NT2/D1 (cell line): ENCODE results near the gene RBMS3.

Experiments used
- DNase-seq: peaks from one replicate; pipeline ENCODE4 v3.0.0-alpha.2; 2011; ENCODE audit warnings: low read depth, low spot score
- H3K27me3 ChIP-seq: 2 replicates; pipeline ENCODE4 v1.6.0; 2011; ENCODE audit warnings: mild to moderate bottlenecking; ENCODE audit not compliant: insufficient read length, insufficient read depth
- H3K36me3 ChIP-seq: 2 replicates; pipeline ENCODE4 v1.6.1; 2011; ENCODE audit warnings: mild to moderate bottlenecking, low read length, mixed read lengths; ENCODE audit not compliant: insufficient read depth, insufficient read length
- H3K4me1 ChIP-seq: 2 replicates; pipeline ENCODE4 v1.5.1; 2011; ENCODE audit not compliant: insufficient read depth, insufficient read length
- H3K4me3 ChIP-seq: 2 replicates; pipeline ENCODE4 v1.5.1; 2011; ENCODE audit warnings: low read depth; ENCODE audit not compliant: insufficient read length
- H3K9ac ChIP-seq: 2 replicates; pipeline ENCODE4 v1.6.0; 2011; ENCODE audit warnings: low read depth; ENCODE audit not compliant: insufficient read length
- H3K9me3 ChIP-seq: 2 replicates; pipeline ENCODE4 v1.5.1; 2011; ENCODE audit warnings: mild to moderate bottlenecking, low read length; ENCODE audit not compliant: insufficient read depth
- SUZ12 ChIP-seq: IDR thresholded peaks from 2 replicates; pipeline ENCODE4 v1.6.1; 2011; ENCODE audit not compliant: insufficient read length, insufficient read depth; ENCODE audit errors: extremely low read depth
- YY1 ChIP-seq: IDR thresholded peaks from 2 replicates; pipeline ENCODE4 v1.6.1; 2011; ENCODE audit not compliant: insufficient read length, insufficient read depth
- ZNF274 ChIP-seq: IDR thresholded peaks from 2 replicates; pipeline ENCODE4 v1.6.1; 2011; ENCODE audit warnings: mild to moderate bottlenecking, low read depth, low read length

RBMS3 gene

DNA sequence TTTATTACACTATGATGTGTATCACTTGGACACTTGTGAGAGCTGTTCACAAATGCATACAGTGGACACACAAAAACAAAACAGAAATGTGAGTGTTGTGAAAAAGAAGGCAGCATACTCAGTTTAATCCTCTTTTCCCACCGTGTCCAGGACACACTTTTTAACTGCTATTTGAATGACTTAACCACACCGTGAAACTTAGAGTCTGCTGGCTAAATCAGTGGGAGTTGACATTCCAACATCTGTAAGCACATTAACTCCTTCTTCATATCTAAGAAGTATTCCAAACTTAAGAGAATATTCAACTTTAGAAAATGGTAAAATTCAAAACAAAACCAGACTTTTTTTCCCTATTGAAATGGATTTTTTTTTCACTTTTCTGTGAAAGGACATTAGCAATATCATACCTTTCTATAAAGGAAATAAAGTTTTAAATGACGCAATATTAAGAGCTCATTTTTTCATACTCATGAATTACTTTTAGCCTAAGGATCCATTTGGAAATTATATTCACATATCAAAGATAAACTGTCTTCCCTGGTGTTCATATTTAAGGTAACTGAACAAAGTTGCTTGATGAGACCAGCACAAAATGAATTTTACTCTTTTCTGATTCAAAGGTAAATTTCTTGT, 316.6 kb downstream of the RBMS3 start:
- TF ChIP-seq SUZ12 = no peak
- TF ChIP-seq ZNF274 = no peak
- no peak for TF ChIP-seq YY1

DNA sequence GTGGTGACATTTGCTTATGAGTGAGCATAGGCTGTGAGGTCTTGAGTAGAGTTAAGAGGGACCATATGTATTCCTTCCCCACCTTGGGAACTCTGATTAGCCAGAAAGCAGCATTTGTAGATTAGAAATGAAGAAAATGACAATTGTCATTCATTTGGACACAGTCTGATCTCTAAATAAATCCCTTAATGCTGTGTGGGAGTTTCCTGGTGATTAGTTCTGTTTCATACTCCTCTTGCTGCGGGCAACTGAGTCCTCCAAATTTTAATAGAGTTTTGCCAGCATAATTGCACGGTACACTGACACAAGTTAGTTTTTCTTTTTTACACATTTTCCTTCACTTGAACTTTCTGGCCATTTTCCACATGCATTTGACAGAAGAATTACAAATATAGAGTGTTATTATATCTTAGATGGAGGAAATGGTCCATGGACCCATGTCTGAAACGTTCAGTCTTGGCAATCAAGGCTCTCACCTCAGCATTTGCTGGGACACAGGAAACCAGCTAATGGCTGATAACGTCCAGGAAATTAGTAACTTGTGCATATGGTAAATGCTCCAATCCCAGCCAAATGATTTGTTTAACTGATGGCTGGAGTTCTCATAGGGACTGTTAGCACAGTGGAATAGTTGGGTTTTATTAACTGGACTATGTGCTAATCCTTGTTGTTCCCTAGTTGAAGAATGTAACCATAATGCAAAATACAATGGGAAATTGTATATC, 321.2 kb downstream of the RBMS3 start:
- DNase-seq = no peak
- Histone ChIP-seq H3K9me3 (no peaks in the 10 kb centered on the region), H3K4me3 (no peak overlapping the region), H3K4me1 (no peaks in the 10 kb centered on the region), H3K9ac (no peak overlapping the region), H3K36me3 (no peaks in the 10 kb centered on the region), H3K27me3 (no peaks in the 10 kb centered on the region)
- TF ChIP-seq YY1 = no peak
- TF ChIP-seq ZNF274 = no peak

More for the DNA sequence above, 316.6 kb downstream of the RBMS3 start:
- Histone ChIP-seq H3K27me3 (no peaks in the 10 kb centered on the region), H3K4me3 (no peak overlapping the region), H3K9ac (no peak overlapping the region), H3K36me3 (no peaks in the 10 kb centered on the region), H3K4me1 (no peaks in the 10 kb centered on the region), H3K9me3 (no peaks in the 10 kb centered on the region)
- DNase-seq = no peak

DNA sequence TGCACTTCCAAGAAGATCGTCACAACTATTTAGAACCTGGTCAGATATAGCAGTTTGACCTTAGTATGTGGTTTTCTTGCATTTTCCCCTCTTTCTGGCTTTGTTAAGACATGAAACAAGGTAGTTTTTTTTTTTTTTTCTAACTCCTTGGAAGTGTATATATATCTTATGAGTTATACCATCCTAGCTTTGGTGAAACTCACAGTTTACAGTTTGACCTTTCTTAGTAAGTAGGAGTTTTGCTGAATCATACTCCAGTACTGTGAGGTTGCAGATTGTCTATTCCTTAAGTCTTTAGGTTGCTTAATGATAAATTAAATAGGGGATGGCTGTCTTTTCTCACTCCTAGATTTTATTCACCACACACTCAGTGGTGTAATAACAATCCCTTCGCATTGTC, 325.0 kb downstream of the RBMS3 start:
- TF ChIP-seq ZNF274 (no peak), YY1 (no peak), SUZ12 (no peak)
- no peak overlapping the region for H3K4me3 ChIP-seq
- DNase-seq = no peak
- H3K27me3 ChIP-seq = no peaks in the 10 kb centered on the region
- H3K36me3 ChIP-seq = no peaks in the 10 kb centered on the region
- H3K9ac ChIP-seq = no peak overlapping the region
- H3K9me3 ChIP-seq = no peaks in the 10 kb centered on the region
- H3K4me1 ChIP-seq = no peaks in the 10 kb centered on the region

DNA sequence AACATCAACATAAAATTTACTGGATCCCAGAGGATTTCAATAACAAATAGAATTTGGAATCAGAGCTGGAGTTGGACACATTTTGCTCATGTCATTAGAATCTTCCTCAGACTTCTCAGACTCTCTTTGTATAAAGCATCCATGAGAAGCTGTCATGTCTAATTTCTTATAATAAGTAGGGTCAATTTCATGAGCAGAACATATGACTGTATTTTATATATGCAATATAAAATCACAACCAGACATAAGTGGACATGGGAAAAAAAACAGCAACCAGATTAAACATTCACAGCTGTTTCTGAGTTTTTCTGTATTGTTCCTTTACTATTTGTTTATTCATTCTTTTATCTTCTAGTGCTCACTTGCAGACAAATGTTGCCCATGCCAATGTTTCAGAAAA, 325.5 kb downstream of the RBMS3 start:
- no peak for TF ChIP-seq SUZ12

DNA sequence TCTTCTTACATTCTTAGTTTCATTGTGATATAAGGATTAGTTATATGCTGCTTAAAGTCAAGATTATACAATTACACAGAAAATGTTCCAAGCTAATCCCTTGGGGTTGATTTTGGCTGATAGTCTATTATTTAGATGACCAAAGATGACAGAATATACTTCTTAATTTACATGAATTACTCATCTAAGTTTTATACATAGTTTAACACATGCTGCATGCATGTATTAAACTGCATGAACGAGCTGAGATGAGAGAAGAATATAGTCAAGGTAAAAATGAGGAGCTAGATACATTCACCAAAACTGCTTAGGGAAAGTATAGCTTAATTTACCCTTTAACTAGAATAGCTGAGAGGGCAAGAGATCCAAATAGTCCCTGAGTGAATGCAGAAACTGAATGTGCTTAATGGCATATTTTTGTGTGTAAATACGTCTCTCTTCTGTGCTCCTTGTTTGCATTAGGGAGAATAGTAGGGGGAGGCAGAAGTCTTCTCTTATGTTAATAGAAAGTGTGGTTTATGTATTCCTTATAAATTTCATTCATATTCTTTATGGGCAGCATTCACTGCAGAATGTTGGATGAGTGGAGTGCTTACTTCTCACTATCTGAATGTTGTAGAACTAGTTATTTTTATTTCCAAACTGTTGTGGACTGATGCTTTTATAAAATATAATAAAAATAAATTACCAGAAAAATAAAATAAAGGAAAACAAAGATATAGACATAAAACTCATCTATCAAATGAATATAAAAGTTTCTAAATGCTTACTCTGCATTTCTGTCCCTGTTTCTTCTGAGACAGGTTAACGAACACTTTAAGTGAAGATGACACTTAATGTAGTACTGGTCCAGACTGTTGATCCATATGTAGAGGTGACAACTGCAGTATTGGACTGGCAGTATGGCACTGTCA, 327.8 kb downstream of the RBMS3 start:
- Histone ChIP-seq H3K9me3 (no peaks in the 10 kb centered on the region), H3K4me1 (no peaks in the 10 kb centered on the region), H3K9ac (no peak overlapping the region), H3K27me3 (no peaks in the 10 kb centered on the region), H3K4me3 (no peak overlapping the region), H3K36me3 (no peaks in the 10 kb centered on the region)
- no peak for DNase-seq
- TF ChIP-seq SUZ12 (no peak), ZNF274 (no peak), YY1 (no peak)

More for the DNA sequence above, 325.5 kb downstream of the RBMS3 start:
- DNase-seq = no peak
- Histone ChIP-seq H3K27me3 (no peaks in the 10 kb centered on the region), H3K4me1 (no peaks in the 10 kb centered on the region), H3K36me3 (no peaks in the 10 kb centered on the region), H3K4me3 (no peak overlapping the region), H3K9ac (no peak overlapping the region), H3K9me3 (no peaks in the 10 kb centered on the region)

DNA sequence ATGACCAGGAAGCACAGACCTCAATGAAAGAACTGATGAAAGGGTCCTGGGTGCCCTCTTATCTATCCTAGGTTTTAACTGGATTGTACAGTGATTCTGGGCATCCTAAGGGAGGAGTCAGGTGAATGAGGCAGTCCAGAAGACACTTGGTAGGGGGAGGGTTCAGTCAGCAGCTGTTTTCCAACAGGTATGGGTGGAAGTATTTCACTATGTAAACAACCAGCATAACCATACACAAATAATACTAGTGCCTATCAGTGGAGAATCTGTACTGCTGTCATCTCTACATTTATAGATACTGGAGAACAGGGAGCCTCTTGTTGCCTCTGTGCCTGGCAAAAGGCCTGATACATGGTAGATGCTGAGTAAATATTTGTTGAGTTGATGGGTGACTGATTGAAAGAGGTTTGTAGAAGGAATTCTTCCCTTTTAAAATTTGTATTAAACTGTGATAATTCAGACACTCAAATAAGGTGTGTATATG, 328.5 kb downstream of the RBMS3 start:
- Histone ChIP-seq H3K9me3 (no peaks in the 10 kb centered on the region), H3K4me3 (no peak overlapping the region), H3K36me3 (no peaks in the 10 kb centered on the region), H3K4me1 (no peaks in the 10 kb centered on the region), H3K9ac (no peak overlapping the region), H3K27me3 (no peaks in the 10 kb centered on the region)
- no peak for DNase-seq
- TF ChIP-seq YY1 = no peak
- TF ChIP-seq ZNF274 = no peak
- TF ChIP-seq SUZ12 = no peak

DNA sequence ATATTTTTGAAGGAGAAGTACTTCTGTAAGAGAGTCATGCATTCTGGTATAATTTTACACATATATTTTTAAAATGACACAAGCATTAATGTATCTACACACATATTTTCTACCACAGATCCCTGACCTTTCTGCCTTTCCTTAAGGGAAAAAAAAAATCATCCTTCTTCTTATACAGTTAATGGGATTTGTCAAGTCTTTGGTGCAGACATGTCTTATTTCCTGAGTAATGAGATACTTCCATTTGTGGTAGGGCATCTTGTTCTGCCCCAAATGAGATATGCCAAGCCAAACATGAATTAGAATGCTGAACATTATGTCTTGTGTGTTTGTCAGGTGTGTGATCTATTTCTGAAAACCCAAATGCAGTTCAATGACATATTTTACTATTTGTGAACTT, 329.9 kb downstream of the RBMS3 start:
- no peak for TF ChIP-seq YY1
- TF ChIP-seq ZNF274 = no peak
- TF ChIP-seq SUZ12 = no peak

More for the DNA sequence above, 329.9 kb downstream of the RBMS3 start:
- Histone ChIP-seq H3K27me3 (no peaks in the 10 kb centered on the region), H3K4me1 (no peaks in the 10 kb centered on the region), H3K9me3 (no peaks in the 10 kb centered on the region), H3K4me3 (no peak overlapping the region), H3K9ac (no peak overlapping the region), H3K36me3 (no peaks in the 10 kb centered on the region)
- DNase-seq = no peak
